ENCODE results near the gene ITGB4.

The ITGB4 gene

DNA sequence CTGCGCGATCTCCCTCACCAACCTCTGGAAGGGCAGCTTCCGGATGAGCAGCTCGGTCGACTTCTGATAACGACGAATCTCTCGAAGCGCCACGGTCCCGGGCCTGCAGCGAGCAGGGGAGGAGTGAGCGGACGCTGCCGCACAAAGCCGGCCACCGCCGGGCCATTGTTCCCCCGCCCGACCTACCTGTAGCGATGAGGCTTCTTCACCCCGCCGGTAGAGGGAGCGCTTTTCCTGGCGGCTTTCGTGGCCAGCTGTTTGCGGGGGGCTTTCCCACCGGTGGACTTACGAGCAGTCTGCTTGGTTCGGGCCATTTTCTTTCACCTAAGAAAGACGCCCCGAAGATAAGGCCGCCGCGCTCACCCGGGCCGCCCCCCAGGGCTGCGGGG is 57.6 kb downstream of the ITGB4 start:
- DNase-seq (ENCODE audit: low read depth, low spot score) = no peak
- peak overlapping the region; percentile 96 for H3K4me3 ChIP-seq (ENCODE audit: low read depth, low read length)
- TF ChIP-seq, protein P1, sequence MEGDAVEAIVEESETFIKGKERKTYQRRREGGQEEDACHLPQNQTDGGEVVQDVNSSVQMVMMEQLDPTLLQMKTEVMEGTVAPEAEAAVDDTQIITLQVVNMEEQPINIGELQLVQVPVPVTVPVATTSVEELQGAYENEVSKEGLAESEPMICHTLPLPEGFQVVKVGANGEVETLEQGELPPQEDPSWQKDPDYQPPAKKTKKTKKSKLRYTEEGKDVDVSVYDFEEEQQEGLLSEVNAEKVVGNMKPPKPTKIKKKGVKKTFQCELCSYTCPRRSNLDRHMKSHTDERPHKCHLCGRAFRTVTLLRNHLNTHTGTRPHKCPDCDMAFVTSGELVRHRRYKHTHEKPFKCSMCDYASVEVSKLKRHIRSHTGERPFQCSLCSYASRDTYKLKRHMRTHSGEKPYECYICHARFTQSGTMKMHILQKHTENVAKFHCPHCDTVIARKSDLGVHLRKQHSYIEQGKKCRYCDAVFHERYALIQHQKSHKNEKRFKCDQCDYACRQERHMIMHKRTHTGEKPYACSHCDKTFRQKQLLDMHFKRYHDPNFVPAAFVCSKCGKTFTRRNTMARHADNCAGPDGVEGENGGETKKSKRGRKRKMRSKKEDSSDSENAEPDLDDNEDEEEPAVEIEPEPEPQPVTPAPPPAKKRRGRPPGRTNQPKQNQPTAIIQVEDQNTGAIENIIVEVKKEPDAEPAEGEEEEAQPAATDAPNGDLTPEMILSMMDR (IDR thresholded peaks at IDR 0.05; ENCODE audit: low read depth, low read length) = peak; percentile 50
- in situ Hi-C loops (cut with HindIII; ENCODE audit: low sequenced_read_pairs) = no loop called here

DNA sequence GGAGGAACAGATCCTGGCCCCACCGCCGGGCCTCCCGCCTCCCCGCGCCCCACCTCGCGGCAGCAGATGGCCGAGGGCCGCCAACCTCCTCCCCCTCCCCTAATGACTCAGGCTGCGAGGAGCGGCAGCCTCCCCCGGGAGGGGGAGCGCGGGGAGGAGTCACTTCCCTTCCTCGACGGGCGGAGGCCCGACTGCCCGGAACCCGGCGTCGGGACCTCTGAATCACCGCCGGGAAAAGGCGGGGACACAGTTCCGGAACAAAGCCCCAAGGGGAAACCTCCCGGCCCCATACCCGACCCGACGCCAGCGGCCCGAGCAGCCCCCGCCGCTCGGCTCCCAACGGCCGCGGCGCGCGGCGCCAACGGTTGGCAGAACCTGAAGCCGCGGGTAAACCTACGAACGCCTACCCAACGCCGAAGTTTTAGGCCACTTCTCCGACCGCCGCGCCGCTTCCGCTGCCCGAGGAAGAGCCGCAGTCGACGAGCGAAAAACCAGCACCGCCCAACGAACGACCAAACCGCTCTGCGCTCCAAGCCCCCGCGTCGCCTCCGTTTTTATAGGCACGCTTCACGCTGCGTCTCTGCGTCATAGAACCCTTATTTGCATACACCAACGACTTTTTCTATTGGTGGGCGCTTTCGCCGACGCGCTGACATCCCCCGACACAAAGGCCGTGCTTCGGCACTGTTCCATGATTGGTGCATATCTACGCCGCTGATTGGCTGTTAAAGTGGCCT is 58.2 kb downstream of the ITGB4 start:
- TF ChIP-seq, protein P1 (IDR thresholded peaks at IDR 0.05; ENCODE audit: low read depth, low read length) = no peak
- peak overlapping the region; percentile 96 for H3K4me3 ChIP-seq (ENCODE audit: low read depth, low read length)
- in situ Hi-C loops (cut with HindIII; ENCODE audit: low sequenced_read_pairs) = no loop called here
- peak; percentile 100 for DNase-seq (ENCODE audit: low read depth, low spot score)

DNA sequence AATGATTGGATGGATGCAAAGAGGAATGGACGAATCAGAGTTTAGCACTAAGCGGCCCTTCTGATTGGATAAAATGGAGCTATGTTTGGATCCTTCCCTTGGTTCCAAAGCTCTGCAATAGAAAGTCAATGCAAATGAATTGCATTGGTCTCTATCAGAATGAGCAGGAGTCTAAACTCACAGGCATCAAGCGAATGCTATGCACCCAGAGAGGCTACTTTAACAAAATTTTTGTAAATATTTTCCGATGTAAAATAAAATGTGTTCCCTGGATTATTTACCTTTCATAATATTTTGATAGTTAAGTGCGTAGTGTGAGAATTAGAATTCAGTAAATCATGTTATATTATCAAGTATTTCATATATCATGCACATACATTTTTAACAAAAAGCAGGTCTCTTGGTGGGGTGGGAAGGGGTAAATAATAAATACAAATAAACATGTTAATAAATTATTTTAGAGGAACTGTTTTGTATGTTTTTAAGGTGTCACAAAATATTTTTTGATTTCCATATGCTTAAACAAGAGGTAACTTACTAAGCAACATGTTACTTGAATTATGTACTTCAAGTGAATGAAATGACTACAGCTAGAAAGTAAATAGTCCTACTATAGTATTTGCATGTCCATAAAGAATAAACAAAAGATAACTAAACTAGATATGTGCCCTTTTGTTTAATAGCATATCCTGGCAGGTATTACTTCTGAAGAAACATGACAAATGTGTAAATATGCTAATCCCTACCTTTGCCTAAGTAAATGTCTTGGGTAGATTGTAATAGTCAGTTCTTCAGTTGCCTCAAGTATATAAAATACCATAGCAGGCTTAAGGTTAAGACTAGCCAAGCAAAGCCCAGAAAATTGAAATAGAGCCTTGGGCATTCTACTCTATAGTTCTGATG is 59.0 kb downstream of the ITGB4 start:
- peak overlapping the region; percentile 13 for H3K4me3 ChIP-seq (ENCODE audit: low read depth, low read length)
- no peak for DNase-seq (ENCODE audit: low read depth, low spot score)
- in situ Hi-C loops (cut with HindIII; ENCODE audit: low sequenced_read_pairs) = no loop called here
- TF ChIP-seq, protein P1 (IDR thresholded peaks at IDR 0.05; ENCODE audit: low read depth, low read length) = no peak

DNA sequence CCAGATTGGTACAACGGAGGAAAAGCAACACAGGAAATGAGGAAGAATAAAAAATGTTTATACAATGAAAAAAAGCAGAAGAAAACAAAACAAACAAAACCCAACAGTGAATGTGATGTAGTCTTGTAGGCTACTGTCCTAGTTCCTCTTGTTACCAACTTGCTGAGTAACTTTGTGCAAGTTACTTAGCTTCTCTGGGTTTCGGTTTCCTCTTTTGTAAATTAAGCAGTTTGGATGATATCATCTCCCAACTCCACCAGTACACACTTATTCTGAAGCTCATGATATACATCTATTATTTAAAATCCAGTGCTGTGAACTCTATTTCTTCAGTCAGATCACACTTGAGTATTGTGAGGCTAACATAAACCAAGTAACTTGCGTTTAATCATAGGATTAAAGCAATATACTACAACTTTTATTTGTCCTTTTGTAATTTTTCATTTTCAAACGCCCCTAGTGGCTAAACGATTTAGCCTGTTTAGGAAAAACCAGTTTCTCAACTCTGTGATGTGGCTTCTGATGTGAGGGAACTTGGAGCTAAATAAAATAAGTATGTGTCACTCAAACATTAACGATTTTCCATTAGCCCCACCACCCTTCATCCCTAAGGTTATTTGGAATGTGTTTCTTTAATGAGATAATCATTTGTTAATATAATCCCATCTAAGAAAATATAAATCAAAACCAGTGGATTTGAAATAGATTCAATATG is 62.0 kb downstream of the ITGB4 start:
- in situ Hi-C loops (cut with HindIII; ENCODE audit: low sequenced_read_pairs) = no loop called here
- TF ChIP-seq, protein P1 (IDR thresholded peaks at IDR 0.05; ENCODE audit: low read depth, low read length) = peak; percentile 71
- DNase-seq (ENCODE audit: low read depth, low spot score) = peak; percentile 75
- no peak overlapping the region for H3K4me3 ChIP-seq (ENCODE audit: low read depth, low read length)

DNA sequence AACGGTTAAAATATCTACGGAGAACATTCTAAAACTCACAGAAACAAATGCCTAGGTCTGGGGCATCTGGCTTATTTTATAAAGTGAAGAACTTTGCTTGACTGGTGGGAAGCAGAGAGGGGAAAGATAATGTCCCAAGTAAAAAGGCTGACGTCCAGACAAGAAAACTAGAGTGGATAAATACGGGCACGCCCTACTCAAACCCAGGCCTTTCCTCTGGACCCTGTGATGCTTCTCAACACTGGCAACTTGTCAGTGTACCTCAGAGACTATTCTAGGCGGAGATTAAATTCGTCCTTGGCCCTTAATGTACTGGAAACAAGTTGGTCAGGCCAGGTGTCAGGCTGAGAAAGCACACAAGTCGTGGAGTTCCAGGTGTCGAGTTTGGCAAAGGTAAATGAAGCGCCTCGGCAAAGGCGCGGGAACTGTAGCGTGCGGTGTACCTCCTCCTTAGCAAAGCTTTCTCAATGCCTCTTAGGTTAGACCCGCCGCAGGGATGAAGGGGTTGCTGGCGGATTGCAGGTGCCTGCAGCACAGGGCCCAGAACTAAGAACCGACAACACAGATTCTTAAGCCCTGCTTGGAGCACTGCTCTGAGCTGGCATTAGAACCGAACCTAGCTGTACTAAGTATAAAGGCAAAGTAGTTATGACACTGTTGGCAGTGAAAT is 62.7 kb downstream of the ITGB4 start:
- peak overlapping the region; percentile 71 for H3K4me3 ChIP-seq (ENCODE audit: low read depth, low read length)
- DNase-seq (ENCODE audit: low read depth, low spot score) = no peak
- in situ Hi-C loops (cut with HindIII; ENCODE audit: low sequenced_read_pairs) = no loop called here
- TF ChIP-seq, protein P1 (IDR thresholded peaks at IDR 0.05; ENCODE audit: low read depth, low read length) = peak; percentile 2
